NCI-H2196 (cell line): Measurements from ENCODE around the gene GLT1D1.

Experiments
- DNase-seq: peaks from one replicate; lab custom pipeline; 2025; ENCODE audit not compliant: unreplicated experiment; lab: John Stamatoyannopoulos, UW

GLT1D1 gene

DNA sequence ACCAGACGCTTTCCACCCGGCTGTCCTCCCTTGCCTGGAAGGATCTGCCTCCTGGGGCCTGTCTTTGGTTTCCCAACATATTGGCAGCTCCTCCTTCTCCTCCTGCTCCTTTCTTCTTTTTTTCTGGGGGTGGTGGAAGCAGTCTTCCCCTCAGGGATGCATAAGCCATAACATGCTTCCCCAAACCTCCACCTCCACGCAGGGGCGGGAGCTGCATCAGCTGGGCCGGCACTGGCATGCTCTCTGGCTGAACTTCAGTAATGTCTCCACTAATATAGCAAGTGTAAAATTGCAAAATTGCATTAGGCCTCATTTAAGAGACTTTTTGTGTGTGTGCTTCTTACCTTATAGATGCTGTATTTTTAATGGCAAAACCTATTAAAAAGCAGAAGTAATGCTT lies 58.6 kb downstream of the GLT1D1 start:
- no peak for DNase-seq

DNA sequence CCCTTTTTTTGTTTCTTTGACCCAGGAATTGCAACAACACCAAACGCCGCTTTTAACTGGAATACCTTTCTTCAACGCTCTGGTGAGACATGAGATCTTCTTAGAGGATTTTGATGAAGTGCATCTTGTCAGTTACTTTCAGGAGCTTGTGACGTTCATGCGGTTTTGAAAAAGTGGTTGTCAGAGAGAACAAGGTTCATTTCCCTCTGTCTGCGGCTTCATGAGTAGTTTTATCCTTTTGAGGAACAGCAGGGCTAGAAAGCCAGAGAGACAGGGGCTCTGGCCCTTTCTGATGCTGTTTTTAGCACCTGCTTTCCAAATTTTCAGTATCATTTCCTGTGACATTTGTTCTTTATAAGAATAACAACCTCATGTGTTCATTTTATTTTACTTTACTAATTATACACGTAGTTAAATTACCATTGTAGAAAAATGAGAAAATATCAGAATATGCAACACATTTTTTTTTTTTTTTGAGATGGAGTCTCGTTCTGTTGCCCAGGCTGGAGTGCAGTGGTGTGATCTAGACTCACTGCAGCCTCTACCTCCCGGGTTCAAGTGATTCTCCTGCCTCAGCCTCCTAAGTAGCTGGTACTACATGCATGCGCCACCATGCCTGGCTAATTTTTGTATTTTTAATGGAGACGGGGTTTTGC lies 61.8 kb downstream of the GLT1D1 start:
- no peak for DNase-seq

DNA sequence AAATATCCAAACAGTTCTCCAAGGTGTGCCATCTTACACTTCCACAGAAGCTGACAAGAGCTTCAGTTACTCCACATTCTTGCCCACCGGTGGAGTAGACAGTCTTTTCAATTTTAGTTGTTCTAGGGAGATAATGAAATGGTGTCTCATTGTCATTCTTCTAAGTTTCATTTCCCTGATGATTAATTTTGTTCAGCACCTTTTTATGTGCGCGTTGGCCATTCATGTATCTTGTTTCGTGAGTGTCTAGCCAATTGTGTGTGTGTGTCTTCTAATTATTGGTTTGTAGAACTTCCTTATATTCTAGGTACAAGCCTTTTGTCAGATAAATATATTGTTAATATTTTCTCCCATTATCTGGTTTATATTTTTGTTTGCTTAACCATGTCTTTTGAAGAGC lies 63.1 kb downstream of the GLT1D1 start:
- DNase-seq = no peak

GRCh38 chr12:128918481-128919260 lies 65.4 kb downstream of the GLT1D1 start:
- no peak for DNase-seq

GRCh38 chr12:128920468-128920867 lies 67.2 kb downstream of the GLT1D1 start:
- no peak for DNase-seq

- DNase-seq = no peak
Measured at GRCh38 chr12:128928361-128928760, 75.1 kb downstream of the GLT1D1 start.

DNA sequence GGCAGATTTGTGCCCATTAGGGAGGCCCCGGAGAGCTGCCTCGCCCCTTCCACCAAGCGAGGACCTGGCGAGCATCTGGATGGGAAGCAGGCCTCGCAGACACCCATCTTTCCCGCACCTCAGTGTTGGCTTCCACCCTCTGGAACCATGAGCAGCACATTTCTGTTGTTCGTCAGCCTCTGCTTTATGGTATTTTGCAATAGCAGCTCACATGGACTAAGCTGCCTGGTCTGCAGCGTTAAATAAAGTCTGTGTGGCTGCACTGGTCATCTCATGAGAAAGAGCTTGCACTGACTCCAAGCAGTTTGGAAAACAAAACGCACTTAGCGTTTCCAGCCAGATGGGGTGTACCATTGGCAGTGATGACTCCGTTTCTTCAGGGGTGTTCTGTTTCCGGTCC lies 75.8 kb downstream of the GLT1D1 start:
- no peak for DNase-seq

- no peak for DNase-seq
Measured at GRCh38 chr12:128930606-128931005, 77.3 kb downstream of the GLT1D1 start.

- DNase-seq = no peak
Measured at GRCh38 chr12:128932521-128932920, 79.2 kb downstream of the GLT1D1 start.

DNA sequence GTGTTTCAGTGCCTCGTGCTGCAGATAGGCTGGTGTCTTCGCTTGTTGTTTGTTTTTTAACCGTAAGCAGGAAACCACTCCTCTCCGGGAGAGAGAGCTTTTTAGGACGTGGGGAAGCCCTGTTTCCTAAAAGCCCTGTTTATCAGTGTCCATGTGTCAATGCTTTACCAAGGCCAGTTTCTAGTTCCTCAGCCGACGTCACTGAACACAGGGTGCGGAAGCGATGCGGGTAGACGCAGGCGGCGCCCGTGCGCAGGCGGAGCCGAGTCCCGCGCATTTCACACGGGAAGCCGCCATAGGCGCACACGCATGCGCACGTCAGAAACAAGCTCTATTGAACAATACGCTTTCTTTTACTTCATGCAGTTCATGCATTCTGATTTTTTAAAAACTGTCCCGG lies 79.8 kb downstream of the GLT1D1 start:
- DNase-seq = no peak

GRCh38 chr12:128933926-128934325 lies 80.6 kb downstream of the GLT1D1 start:
- DNase-seq = no peak

- DNase-seq = no peak
Measured at GRCh38 chr12:128938886-128939285, 85.6 kb downstream of the GLT1D1 start.

DNA sequence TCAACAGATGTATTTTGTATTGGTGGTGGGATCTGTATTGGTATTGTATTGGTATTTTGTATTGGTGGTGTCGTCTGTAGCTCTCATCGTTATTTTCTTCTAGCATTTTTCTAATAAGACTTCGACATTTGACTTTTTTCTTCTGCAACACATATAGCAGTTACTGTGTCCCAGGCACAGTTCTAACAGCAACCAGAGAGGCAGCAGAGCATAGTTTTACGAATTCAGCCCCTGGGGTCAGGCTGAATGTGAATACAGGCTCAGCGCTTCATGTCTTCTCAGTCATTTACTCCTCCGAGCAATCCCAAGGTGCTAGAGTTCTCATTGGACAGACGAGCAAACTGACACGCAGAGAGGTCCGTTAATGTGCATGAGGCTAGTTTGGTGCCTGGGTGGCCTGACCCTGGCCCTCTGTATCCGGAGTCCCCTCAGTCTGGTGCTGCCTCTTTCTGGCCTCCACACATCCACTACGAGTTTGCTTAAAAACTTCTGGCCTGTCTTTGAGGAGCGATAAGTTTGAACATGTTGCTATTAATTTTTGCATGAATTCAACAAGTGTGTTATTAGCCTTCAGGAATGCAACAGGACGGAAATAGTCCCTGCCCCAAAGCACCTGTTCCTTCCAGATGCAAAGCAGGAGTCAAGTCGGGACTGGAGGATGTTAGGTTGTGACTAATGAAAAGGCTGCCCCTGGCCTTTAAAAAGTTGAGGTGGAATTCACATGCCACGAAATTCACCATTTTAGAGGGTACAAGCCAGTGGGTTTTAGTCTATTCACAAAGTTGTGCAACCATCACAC lies 87.0 kb downstream of the GLT1D1 start:
- no peak for DNase-seq

DNA sequence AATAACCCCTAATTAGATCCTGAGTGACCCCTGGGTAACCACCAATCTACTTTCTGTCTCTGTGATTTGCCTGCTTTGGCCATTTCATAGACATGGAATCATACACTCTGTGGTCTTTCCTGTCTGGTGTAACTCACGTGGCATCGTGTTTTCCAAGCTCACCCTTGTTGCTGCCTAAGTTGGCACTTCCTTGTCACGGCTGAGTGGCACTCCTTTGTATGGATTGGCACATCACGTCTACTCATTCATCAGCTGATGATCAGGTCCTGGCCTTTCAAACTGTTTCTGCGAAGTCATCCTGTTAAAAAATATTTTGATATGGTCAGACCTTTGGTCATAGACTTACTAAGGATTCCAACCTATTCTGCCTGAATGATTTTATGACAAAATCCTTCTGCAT lies 87.7 kb downstream of the GLT1D1 start:
- DNase-seq = peak; percentile 17

- DNase-seq = peak; percentile 61
Measured at GRCh38 chr12:128942960-128943477, 89.7 kb downstream of the GLT1D1 start.

DNA sequence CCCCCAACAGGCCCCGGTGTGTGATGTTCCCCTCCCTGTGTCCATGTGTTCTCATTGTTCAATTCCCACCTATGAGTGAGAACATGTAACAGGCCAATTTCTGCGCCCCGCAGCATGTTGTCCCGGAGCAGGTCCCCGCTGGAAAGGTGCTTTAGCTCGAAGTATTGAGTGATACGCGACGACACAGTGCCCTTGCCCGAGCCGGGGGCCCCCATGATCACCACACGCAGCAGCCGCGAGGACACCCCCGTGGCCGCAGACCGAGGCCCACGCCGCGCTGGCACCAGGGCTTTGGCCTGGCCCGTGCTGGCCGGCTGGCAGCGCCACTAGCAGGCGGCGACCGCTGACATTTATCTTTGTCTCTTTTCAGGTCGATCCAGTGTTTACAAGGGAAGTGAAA lies 91.7 kb downstream of the GLT1D1 start:
- DNase-seq = no peak

DNA sequence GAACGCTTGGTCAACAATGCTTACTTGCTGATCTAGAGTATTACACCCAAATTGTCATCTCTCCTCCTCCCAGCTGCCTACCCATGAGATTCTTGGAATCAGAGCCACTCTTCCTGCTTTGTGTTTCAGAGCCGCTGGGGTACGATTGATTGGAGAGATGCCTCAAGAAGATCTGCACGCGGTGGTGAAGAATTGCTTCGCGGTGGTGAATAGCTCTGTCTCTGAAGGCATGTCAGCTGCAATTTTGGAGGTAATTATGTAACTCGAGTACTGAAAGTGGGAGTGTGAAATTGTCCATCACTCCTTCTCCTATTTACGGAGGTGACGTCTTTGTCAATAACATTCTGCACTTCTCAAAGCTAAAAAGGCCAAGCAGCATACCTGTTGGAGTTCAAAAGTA lies 93.9 kb downstream of the GLT1D1 start:
- no peak for DNase-seq

DNA sequence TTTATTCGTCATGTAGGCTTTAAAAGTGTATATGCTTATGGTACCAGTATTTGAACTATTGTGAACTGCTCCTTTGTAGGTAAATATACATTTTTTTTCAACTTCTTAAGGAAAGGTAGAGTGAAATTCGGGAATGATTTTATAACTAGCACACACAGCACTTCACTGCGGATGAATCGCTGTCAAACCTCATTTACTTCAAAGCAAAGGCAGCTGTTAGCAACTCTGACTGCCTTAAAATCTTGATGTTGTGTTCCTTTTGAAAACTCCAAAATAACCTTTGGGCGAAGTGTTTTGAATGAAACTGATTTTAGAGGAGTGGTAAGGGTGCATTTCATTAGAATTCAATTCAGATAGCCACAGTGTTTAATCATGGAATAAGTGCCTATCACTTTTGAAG lies 95.8 kb downstream of the GLT1D1 start:
- no peak for DNase-seq

- no peak for DNase-seq
Measured at GRCh38 chr12:128951448-128951847, 98.2 kb downstream of the GLT1D1 start.

DNA sequence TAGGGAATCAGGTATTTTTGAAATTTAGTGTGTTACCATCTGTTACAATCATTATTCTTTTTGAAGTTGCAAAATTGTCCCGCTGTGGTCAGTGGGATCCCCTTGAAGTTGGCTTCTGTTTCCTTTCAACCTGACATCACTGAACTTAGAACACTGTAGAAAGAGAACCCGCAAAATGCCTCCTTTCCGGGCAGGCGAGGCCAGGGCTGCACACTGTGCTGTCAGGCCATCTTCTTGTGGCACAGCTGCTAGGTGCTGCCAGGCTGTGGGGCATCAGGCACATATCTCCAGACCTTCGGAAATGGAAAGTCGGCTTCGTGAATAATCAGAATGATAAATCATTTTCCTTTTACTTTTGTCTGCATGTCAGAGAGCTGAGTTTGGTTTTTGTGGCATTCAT lies 103.5 kb downstream of the GLT1D1 start:
- DNase-seq = no peak

DNA sequence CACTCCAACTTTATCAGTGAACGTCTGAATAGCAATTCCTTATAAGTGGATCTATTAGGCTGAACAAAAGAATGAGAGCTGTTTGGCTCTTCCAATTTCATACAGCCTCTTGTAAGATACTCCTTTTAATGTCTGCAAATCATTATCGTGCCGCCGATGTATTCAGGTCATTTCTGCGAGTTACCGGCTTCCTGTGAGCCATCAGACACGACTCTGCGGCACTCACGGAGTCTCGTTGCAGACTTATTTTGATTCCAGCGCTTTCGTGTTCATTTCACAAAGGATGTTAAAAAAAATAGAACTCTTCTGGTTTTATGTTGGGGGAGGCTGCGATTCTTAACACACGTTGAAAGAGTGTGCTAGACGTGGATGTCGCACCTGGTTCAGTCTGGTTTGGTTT lies 106.6 kb downstream of the GLT1D1 start:
- DNase-seq = no peak
